ENCODE measurements around the gene TERC.

Gene TERC

GRCh38 chr3:169764882-169765612 lies at the start of gene TERC:
TERC (minus strand) TSS chr3:169765060.
- DNase-seq (ENCODE audit: low read depth, low spot score): peak; percentile 86

- peak; percentile 58 for DNase-seq (ENCODE audit: low read depth, low spot score)
Observed at GRCh38 chr3:169813757-169814517, 49.1 kb upstream of the TERC start.

GRCh38 chr3:169813278-169813677 lies 48.4 kb upstream of the TERC start:
- DNase-seq (ENCODE audit: low read depth, low spot score): no peak

- DNase-seq (ENCODE audit: low read depth, low spot score): peak; percentile 9
Observed at GRCh38 chr3:169812332-169813235, 47.7 kb upstream of the TERC start, which contains the start of the genes LRRC34 and LRRIQ4. LRRC34 (minus strand) TSS chr3:169812904; CDS start chr3:169812548, 356 bp downstream. LRRIQ4 (plus strand) TSS chr3:169812870; CDS start chr3:169821922, 9,052 bp downstream.

GRCh38 chr3:169811631-169812331 lies 46.9 kb upstream of the TERC start:
- DNase-seq (ENCODE audit: low read depth, low spot score): no peak

GRCh38 chr3:169809230-169809795 lies 44.5 kb upstream of the TERC start:
- DNase-seq (ENCODE audit: low read depth, low spot score): no peak

- no peak for DNase-seq (ENCODE audit: low read depth, low spot score)
Observed at GRCh38 chr3:169804681-169805080, 39.8 kb upstream of the TERC start.

- no peak for DNase-seq (ENCODE audit: low read depth, low spot score)
Observed at GRCh38 chr3:169792359-169792758, 27.5 kb upstream of the TERC start.

- DNase-seq (ENCODE audit: low read depth, low spot score): no peak
Observed at GRCh38 chr3:169790687-169791429, 26.0 kb upstream of the TERC start.

GRCh38 chr3:169790219-169790618 lies 25.4 kb upstream of the TERC start:
- DNase-seq (ENCODE audit: low read depth, low spot score): no peak

- DNase-seq (ENCODE audit: low read depth, low spot score): no peak
Observed at GRCh38 chr3:169787791-169788190, 22.9 kb upstream of the TERC start.

- DNase-seq (ENCODE audit: low read depth, low spot score): no peak
Observed at GRCh38 chr3:169787120-169787519, 22.3 kb upstream of the TERC start.

GRCh38 chr3:169781209-169781855 lies 16.5 kb upstream of the TERC start:
- no peak for DNase-seq (ENCODE audit: low read depth, low spot score)

GRCh38 chr3:169780742-169781141 lies 15.9 kb upstream of the TERC start:
- no peak for DNase-seq (ENCODE audit: low read depth, low spot score)

- no peak for DNase-seq (ENCODE audit: low read depth, low spot score)
Observed at GRCh38 chr3:169777822-169778221, 13.0 kb upstream of the TERC start.

GRCh38 chr3:169774186-169774585 lies 9.3 kb upstream of the TERC start:
- DNase-seq (ENCODE audit: low read depth, low spot score): no peak

GRCh38 chr3:169772897-169773816 lies 8.3 kb upstream of the TERC start, which contains the start of gene MYNN:
MYNN (plus strand) TSS chr3:169773396; CDS start chr3:169774296, 900 bp downstream.
- DNase-seq (ENCODE audit: low read depth, low spot score): peak; percentile 80

GRCh38 chr3:169772305-169772896 lies 7.5 kb upstream of the TERC start:
- peak; percentile 30 for DNase-seq (ENCODE audit: low read depth, low spot score)

Measured in activated naive CD8-positive, alpha-beta T cell treated with anti-CD3 and anti-CD28 coated beads, Interleukin-2, amount 50 U/mL, for 16 hours (primary cell).